ENCODE results near the gene MED1. TPM values are rescaled to one million over a fixed set of nuclear protein-coding genes. Genes with fewer than 3 reads are reported as not detected.

The MED1 gene
- total and polyA plus RNA-seq, 2 donors (not counting 1 experiment from before 2014, with no cell fraction given), result 13.1 to 59.1 TPM

- Mint-ChIP-seq H3K27me3 (no peaks in the 10 kb centered on the region), H3K9me3 (ENCODE audit: insufficient read depth) (no peaks in the 10 kb centered on the region), H3K4me3 (peak overlapping the region; percentile 91), H3K4me1 (peaks cover 16% of the 10 kb centered on the region), H3K27ac (no peak overlapping the region)
- Histone ChIP-seq H3K4me3 (ENCODE audit: control extremely low read depth in 1 of 5, extremely low read depth in 1 of 5, insufficient read depth in 1 of 5, low read depth in 2 of 5, low read length in 4 of 5) (no peak overlapping the region), H3K27ac (ENCODE audit: low read length in 2 of 2) (no peak overlapping the region), H2AFZ (ENCODE audit: insufficient read depth, low read depth, low read length, poor library complexity, severe bottlenecking) (no peak overlapping the region), H3K27me3 (replicated peaks in 1 of 4; ENCODE audit: control extremely low read depth in 1 of 4, control insufficient read depth in 3 of 4, insufficient read depth in 4 of 4, low read length in 3 of 4) (no peaks in the 10 kb centered on the region), H3K9me3 (ENCODE audit: control extremely low read depth in 1 of 3, control insufficient read depth in 2 of 3, insufficient read depth in 1 of 3, low read length in 2 of 3) (no peaks in the 10 kb centered on the region), H3K79me2 (ENCODE audit: control insufficient read depth, insufficient read depth, low read length) (peaks cover 40% of the 10 kb centered on the region), H3K9ac (ENCODE audit: low read length) (no peak overlapping the region), H3K36me3 (replicated peaks in 1 of 2; ENCODE audit: control extremely low read depth in 1 of 2, control insufficient read depth in 1 of 2, extremely low read depth in 1 of 2, insufficient read depth in 2 of 2, low read length in 1 of 2) (peaks cover 5 to 11% of the 10 kb centered on the region in 2 experiments), H3K4me1 (ENCODE audit: control insufficient read depth in 2 of 2, insufficient read depth in 2 of 2, low read length in 2 of 2) (peaks cover 14 to 15% of the 10 kb centered on the region in 2 donors), H3K4me2 (replicated peaks; ENCODE audit: low read depth, low read length, poor library complexity, severe bottlenecking) (peak overlapping the region; percentile 91), H4K20me1 (ENCODE audit: control insufficient read depth, insufficient read depth, low read length, poor library complexity, severe bottlenecking) (peaks cover 15% of the 10 kb centered on the region)
- 87% methylated on average over 15 of the region's 22 CpGs for WGBS (ENCODE audit: insufficient coverage)
- CTCF ChIA-PET, result interaction anchor here (0.6 to 1.4 kb wide), 3 partner anchors 48 to 1274 kb away, joined by 3 to 4 read pairs (median 3); partner anchors contain the start of gene MED1
- TF ChIP-seq CTCF (IDR thresholded peaks at IDR 0.05) (no peak), EZH2 (IDR thresholded peaks at IDR 0.05; ENCODE audit: borderline replicate concordance, insufficient read depth, low read depth, low read length, poor library complexity, severe bottlenecking) (no peak)
- POLR2A ChIA-PET, result no interaction called here
- DNase-seq, result no peak
- intact Hi-C loops (cut with micrococcal nuclease), result loop anchor here (1.0 to 10.0 kb wide), 5 partner anchors 48 to 582 kb away; partner anchors contain the start of genes CDK12, MED1, PSMD3 and RPL19
- ATAC-seq (ENCODE audit: low read depth), result no peak
Observed at GRCh38 chr17:39402890-39403605, 48.0 kb downstream of the MED1 start.
